ENCODE results near the gene SLC4A1.
"Not testable (repeated sequence)": the region's sequence is repeated elsewhere in the genome, so short reads cannot be mapped to it uniquely, and the experiment has no call there.

DNA sequence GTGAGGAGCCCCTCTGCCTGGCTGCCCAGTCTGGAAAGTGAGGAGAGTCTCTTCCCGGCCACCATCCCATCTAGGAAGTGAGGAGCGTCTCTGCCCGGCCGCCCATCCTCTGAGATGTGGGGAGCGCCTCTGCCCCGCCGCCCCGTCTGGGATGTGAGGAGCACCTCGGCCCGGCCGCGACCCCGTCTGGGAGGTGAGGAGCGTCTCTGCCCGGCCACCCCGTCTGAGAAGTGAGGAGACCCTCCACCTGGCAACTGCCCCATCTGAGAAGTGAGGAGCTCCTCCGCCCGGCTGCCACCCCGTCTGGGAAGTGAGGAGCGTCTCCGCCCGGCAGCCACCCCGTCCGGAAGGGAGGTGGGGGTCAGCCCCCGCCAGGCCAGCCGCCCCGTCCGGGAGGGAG, 30.0 kb downstream of the SLC4A1 start:
- not testable (repeated sequence) for TF ChIP-seq EZH2 (IDR thresholded peaks at IDR 0.05; ENCODE audit: borderline replicate concordance, low read depth, low read length, severe bottlenecking)
- TF ChIP-seq, protein P1, sequence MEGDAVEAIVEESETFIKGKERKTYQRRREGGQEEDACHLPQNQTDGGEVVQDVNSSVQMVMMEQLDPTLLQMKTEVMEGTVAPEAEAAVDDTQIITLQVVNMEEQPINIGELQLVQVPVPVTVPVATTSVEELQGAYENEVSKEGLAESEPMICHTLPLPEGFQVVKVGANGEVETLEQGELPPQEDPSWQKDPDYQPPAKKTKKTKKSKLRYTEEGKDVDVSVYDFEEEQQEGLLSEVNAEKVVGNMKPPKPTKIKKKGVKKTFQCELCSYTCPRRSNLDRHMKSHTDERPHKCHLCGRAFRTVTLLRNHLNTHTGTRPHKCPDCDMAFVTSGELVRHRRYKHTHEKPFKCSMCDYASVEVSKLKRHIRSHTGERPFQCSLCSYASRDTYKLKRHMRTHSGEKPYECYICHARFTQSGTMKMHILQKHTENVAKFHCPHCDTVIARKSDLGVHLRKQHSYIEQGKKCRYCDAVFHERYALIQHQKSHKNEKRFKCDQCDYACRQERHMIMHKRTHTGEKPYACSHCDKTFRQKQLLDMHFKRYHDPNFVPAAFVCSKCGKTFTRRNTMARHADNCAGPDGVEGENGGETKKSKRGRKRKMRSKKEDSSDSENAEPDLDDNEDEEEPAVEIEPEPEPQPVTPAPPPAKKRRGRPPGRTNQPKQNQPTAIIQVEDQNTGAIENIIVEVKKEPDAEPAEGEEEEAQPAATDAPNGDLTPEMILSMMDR (IDR thresholded peaks at IDR 0.05; ENCODE audit: borderline replicate concordance, extremely low read depth, low read length, poor library complexity, severe bottlenecking): not testable (repeated sequence)

Measured in DND-41 (cell line).